Measurements from ENCODE around the gene ENSA. TPM values are rescaled to one million over a fixed set of nuclear protein-coding genes. Genes with fewer than 3 reads are reported as not detected.
A peak's percentile ranks its signal among the peaks of the same experiment; 100 is the strongest.
"Not testable (repeated sequence)": the region's sequence is repeated elsewhere in the genome, so short reads cannot be mapped to it uniquely, and the experiment has no call there.

The ENSA gene
- total RNA-seq, 4 donors from 2014 or later: 110 to 212 (median 141) TPM

DNA sequence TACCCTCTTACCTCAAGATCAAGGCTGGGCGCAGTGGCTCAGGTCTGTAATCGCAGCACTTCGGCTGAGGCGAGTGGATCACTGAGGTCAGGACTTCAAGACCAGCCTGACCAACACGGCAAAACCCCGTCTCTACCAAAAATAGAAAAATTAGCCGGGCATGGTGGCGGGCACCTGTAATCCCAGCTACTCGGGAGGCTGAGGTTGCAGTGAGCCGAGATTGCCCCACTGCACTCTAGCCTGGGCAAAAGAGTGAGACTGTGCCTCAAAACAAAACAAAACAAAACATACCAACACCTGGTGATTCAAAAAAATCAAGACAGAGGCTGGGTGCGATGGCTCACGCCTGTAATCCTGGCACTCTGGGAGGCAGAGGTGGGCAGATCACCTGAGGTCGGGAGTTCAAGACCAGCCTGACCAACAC is 55.8 kb downstream of the ENSA start:
- intact Hi-C loops (cut with DNase I); DNase-seq (ENCODE audit: extremely low spot score): not testable (repeated sequence)
- peak overlapping the region; percentile 93 to 100 (median 98) for H3K27ac ChIP-seq (replicated peaks in 1 of 4)

DNA sequence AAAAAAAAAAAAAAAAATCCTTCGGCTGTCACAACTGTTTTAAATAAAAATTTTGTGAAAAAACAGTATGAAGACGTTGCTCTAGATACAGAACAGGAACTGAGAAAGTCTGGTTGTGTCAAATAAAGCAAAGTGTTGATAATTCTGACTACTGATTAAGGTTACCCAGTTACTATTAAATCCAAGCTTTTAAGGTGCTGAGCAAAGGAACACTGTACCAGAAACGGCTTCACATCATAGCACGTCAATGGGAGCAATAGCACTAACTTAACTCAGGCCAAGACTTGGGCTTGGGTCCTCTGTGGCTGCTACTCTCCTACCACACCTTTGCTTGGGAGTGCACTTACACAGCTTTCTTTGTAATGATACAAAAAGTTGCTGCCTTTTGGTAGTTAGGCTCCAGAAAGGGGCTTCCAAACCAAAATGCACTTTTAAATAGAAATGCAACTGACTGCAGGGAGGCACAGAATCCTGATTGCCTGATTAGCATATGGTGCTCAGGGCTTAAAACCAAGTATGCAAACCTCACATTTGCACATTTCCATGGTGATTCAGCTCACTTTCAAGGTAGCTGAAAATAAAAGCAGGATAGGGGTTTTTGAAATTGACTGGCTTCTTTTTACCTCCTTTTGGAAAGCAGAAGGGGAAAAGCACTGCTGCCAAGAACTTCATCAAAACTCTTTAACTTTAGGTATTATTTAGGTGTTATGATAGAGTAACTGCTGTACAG is 56.3 kb downstream of the ENSA start:
- H3K4me3 ChIP-seq: peak overlapping the region; percentile 64 to 100 (median 88)
- intact Hi-C loops (cut with DNase I): no loop called here

More for the DNA sequence above, 55.8 kb downstream of the ENSA start:
- not testable (repeated sequence) for H3K9me3 ChIP-seq, H3K27me3 ChIP-seq
- TF ChIP-seq POLR2AphosphoS5 (IDR thresholded peaks at IDR 0.05): peak in 1 of 2 donors; percentile 45
- WGBS: 75% methylated on average over 13 of the region's 13 CpGs
- H3K4me1 ChIP-seq: peaks cover 61 to 74% (median 72%) of the 10 kb centered on the region in 4 donors
- H3K36me3 ChIP-seq: peaks cover 44 to 93% (median 68%) of the 10 kb centered on the region in 4 donors
- H3K4me3 ChIP-seq: peak overlapping the region; percentile 64 to 100 (median 88)

More for the DNA sequence above, 56.3 kb downstream of the ENSA start:
- Histone ChIP-seq H3K4me1 (peaks cover 66 to 80% (median 78%) of the 10 kb centered on the region in 4 donors), H3K27me3 (no peaks in the 10 kb centered on the region), H3K9me3 (no peaks in the 10 kb centered on the region), H3K27ac (replicated peaks in 1 of 4) (peak overlapping the region; percentile 93 to 100 (median 98)), H3K36me3 (peaks cover 44 to 89% (median 68%) of the 10 kb centered on the region in 4 donors)
- 47% methylated on average over 4 of the region's 4 CpGs for WGBS
- no peak for DNase-seq (ENCODE audit: extremely low spot score)
- TF ChIP-seq, protein P1, sequence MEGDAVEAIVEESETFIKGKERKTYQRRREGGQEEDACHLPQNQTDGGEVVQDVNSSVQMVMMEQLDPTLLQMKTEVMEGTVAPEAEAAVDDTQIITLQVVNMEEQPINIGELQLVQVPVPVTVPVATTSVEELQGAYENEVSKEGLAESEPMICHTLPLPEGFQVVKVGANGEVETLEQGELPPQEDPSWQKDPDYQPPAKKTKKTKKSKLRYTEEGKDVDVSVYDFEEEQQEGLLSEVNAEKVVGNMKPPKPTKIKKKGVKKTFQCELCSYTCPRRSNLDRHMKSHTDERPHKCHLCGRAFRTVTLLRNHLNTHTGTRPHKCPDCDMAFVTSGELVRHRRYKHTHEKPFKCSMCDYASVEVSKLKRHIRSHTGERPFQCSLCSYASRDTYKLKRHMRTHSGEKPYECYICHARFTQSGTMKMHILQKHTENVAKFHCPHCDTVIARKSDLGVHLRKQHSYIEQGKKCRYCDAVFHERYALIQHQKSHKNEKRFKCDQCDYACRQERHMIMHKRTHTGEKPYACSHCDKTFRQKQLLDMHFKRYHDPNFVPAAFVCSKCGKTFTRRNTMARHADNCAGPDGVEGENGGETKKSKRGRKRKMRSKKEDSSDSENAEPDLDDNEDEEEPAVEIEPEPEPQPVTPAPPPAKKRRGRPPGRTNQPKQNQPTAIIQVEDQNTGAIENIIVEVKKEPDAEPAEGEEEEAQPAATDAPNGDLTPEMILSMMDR (IDR thresholded peaks at IDR 0.05): no peak
- peak in 1 of 2 donors; percentile 45 for TF ChIP-seq POLR2AphosphoS5 (IDR thresholded peaks at IDR 0.05)
- TF ChIP-seq POLR2A (IDR thresholded peaks at IDR 0.05; ENCODE audit: low read depth): no peak

Small RNA genes lying within 50 kb of the gene (small RNA-seq; reads per million reads assigned to genes)
- gene RF00015: 0 reads per million in 3 donors
- gene RF00561: 0 reads per million in 3 donors

Other genes starting within 250 kb of the ENSA start
- 10 to 100 TPM in 3 of 4 donors, 1 to 10 TPM in 1; 5.8 to 19.4 (median 12.8) TPM for gene TARS2, start 142.2 kb downstream of the ENSA start, total RNA-seq
- gene ECM1, start 121.5 kb downstream of the ENSA start, total RNA-seq: 10 to 100 TPM; 17.4 to 32.9 (median 18.6) TPM
- not detected for gene FALEC, start 113.9 kb downstream of the ENSA start, total RNA-seq
- gene ADAMTSL4, start 80.2 kb downstream of the ENSA start, total RNA-seq: 10 to 100 TPM; 33.6 to 86.1 (median 48.2) TPM
- gene MCL1, start 50.0 kb downstream of the ENSA start, total RNA-seq: 100 to 1,000 TPM; 192 to 460 (median 255) TPM
- 10 to 100 TPM; 16.2 to 23.9 (median 21.6) TPM for gene GOLPH3L, start 67.5 kb upstream of the ENSA start, total RNA-seq
- under 1 TPM in 2 of 4 donors, not detected in 2; 0.33 to 0.58 TPM for gene HORMAD1, start 91.3 kb upstream of the ENSA start, total RNA-seq
- gene CTSS, start 136.2 kb upstream of the ENSA start, total RNA-seq: 10 to 100 TPM; 20.2 to 82.7 (median 45.2) TPM
- gene CTSK, start 178.6 kb upstream of the ENSA start, total RNA-seq: 10 to 100 TPM; 29.5 to 49.3 (median 32.7) TPM
- 10 to 100 TPM; 39.5 to 44.5 (median 42.1) TPM for gene ARNT, start 247.0 kb upstream of the ENSA start, total RNA-seq

Data from esophagus muscularis mucosa (tissue), 4 donors.